Measurements from ENCODE around the gene ENDOG. TPM values are rescaled to one million over a fixed set of nuclear protein-coding genes. Genes with fewer than 3 reads are reported as not detected.
A peak's percentile ranks its signal among the peaks of the same experiment; 100 is the strongest.
"Not testable (repeated sequence)": the region's sequence is repeated elsewhere in the genome, so short reads cannot be mapped to it uniquely, and the experiment has no call there.

ENDOG gene
- total and polyA plus RNA-seq, 2 experiments from 2014 or later = 18.9 to 32.6 TPM

DNA sequence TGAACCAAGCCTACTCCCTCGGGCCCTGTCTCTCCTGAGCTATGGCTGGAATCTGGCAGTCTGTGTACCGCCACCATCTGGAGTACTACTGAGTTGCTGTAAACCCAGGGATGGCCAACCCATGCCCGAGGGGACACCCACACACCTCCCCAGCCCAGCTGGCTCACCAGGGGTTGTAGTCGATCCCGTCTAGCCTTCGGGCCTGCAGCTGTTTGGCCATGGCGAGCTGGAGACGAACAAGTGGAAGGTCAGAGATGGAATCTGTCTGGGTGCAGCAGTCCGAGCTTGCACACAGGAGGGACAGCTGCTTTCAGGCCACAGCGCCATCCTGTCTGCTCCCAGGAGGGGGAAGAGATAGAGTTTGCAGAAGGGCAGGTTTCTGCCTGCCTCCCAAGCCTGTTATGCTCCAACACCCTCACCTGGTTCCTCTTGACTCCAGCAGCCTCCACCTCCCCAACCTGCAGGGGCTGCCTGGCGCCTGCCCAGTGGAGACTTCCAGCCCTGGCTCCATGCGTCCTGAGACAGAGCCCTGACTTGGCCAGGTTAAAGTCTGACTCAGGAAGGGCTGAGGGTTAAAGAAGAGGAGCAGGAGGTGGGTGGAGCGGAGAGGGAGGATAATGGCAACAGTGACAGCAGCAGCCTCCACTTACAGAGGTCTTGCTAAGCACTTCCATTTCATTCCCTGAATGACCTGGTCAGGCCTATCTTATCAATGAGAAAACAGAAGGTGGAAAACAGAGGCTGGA, 27.1 kb downstream of the ENDOG start:
- Histone ChIP-seq H3K9me2 (replicated peaks; ENCODE audit: insufficient read depth) (no peaks in the 10 kb centered on the region), H4K20me1 (ENCODE audit: insufficient read depth, poor library complexity, severe bottlenecking) (no peaks in the 10 kb centered on the region), H3K79me2 (no peaks in the 10 kb centered on the region), H3K27ac (peak overlapping the region; percentile 57), H3K4me2 (peak overlapping the region; percentile 3), H3K9me3 (ENCODE audit: low read depth) (no peaks in the 10 kb centered on the region), H3K36me3 (replicated peaks; ENCODE audit: insufficient read depth, low read depth) (no peaks in the 10 kb centered on the region), H3K4me1 (ENCODE audit: insufficient read depth) (no peaks in the 10 kb centered on the region), H3K27me3 (no peaks in the 10 kb centered on the region), H3K4me3 (no peak overlapping the region), H2AFZ (no peak overlapping the region)
- 59% methylated on average over 13 of the region's 13 CpGs for WGBS (ENCODE audit: low lambda C conversion rate, missing lambda C conversion rate)
- peak; percentile 44 for DNase-seq (ENCODE audit: low spot score)
- TF ChIP-seq, protein P1, sequence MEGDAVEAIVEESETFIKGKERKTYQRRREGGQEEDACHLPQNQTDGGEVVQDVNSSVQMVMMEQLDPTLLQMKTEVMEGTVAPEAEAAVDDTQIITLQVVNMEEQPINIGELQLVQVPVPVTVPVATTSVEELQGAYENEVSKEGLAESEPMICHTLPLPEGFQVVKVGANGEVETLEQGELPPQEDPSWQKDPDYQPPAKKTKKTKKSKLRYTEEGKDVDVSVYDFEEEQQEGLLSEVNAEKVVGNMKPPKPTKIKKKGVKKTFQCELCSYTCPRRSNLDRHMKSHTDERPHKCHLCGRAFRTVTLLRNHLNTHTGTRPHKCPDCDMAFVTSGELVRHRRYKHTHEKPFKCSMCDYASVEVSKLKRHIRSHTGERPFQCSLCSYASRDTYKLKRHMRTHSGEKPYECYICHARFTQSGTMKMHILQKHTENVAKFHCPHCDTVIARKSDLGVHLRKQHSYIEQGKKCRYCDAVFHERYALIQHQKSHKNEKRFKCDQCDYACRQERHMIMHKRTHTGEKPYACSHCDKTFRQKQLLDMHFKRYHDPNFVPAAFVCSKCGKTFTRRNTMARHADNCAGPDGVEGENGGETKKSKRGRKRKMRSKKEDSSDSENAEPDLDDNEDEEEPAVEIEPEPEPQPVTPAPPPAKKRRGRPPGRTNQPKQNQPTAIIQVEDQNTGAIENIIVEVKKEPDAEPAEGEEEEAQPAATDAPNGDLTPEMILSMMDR (IDR thresholded peaks at IDR 0.05; ENCODE audit: poor library complexity) = no peak
- TF ChIP-seq EZH2phosphoT487 (IDR thresholded peaks at IDR 0.05; ENCODE audit: low read depth, severe bottlenecking, unreplicated experiment) (no peak), EZH2 (IDR thresholded peaks at IDR 0.05; ENCODE audit: borderline replicate concordance) (no peak)

DNA sequence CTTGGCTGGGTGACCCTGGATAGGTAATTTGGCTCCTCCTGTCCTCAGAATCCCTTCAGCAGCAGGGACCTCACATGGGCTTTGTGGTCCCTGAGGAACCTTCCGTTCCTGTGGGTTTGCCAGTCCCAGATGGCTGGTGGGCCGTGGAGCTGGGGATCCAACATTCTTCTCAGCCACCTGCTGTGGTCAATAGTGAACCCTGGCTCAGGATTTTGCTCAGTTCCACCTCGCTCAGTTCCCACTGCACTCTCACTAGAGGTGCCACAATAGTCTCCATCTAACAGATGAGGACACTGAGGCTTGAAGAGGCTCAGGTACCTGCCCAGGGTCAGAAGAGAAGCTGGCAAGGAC, 28.4 kb downstream of the ENDOG start:
- H3K27ac ChIP-seq = peak overlapping the region; percentile 47
- H3K4me1 ChIP-seq (ENCODE audit: insufficient read depth) = no peaks in the 10 kb centered on the region
- H2AFZ ChIP-seq = no peak overlapping the region
- DNase-seq (ENCODE audit: low spot score) = no peak
- no peak overlapping the region for H3K4me2 ChIP-seq
- no peaks in the 10 kb centered on the region for H3K27me3 ChIP-seq
- H3K36me3 ChIP-seq (replicated peaks; ENCODE audit: insufficient read depth, low read depth) = no peaks in the 10 kb centered on the region
- TF ChIP-seq, protein P1 (IDR thresholded peaks at IDR 0.05; ENCODE audit: poor library complexity) = no peak
- TF ChIP-seq EZH2phosphoT487 (IDR thresholded peaks at IDR 0.05; ENCODE audit: low read depth, severe bottlenecking, unreplicated experiment) (no peak), EZH2 (IDR thresholded peaks at IDR 0.05; ENCODE audit: borderline replicate concordance) (no peak)
- no peak overlapping the region for H3K4me3 ChIP-seq
- H3K9me2 ChIP-seq (replicated peaks; ENCODE audit: insufficient read depth) = no peaks in the 10 kb centered on the region
- WGBS (ENCODE audit: low lambda C conversion rate, missing lambda C conversion rate) = 94% methylated on average over 3 of the region's 3 CpGs
- H3K9me3 ChIP-seq (ENCODE audit: low read depth) = no peaks in the 10 kb centered on the region
- no peaks in the 10 kb centered on the region for H3K79me2 ChIP-seq
- H4K20me1 ChIP-seq (ENCODE audit: insufficient read depth, poor library complexity, severe bottlenecking) = no peaks in the 10 kb centered on the region

DNA sequence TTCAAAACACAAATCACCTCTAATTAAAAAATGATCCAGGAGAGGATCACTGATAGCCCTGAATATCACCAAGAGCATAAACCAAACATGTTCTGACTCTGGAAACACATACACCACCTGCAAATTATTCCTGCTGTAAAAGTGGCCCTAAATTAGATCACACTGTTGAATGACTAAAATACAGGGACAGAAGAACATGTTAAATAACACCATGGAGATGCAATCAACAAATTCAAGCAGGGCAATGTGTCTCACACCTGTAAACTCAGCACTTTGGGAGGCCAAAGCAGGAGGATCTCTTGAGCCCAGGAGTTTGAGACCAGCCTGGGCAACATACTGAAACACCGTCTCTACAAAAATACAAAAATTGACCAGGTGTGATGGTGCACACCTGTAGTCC, 29.5 kb downstream of the ENDOG start:
- Histone ChIP-seq H3K27me3 (no peaks in the 10 kb centered on the region), H3K4me3 (no peak overlapping the region), H3K9me2 (replicated peaks; ENCODE audit: insufficient read depth) (no peaks in the 10 kb centered on the region), H4K20me1 (ENCODE audit: insufficient read depth, poor library complexity, severe bottlenecking) (no peaks in the 10 kb centered on the region), H3K4me1 (ENCODE audit: insufficient read depth) (no peaks in the 10 kb centered on the region), H3K79me2 (no peaks in the 10 kb centered on the region), H3K27ac (no peak overlapping the region), H3K36me3 (replicated peaks; ENCODE audit: insufficient read depth, low read depth) (no peaks in the 10 kb centered on the region), H3K9me3 (ENCODE audit: low read depth) (no peaks in the 10 kb centered on the region), H2AFZ (no peak overlapping the region), H3K4me2 (no peak overlapping the region)
- DNase-seq (ENCODE audit: low spot score) = no peak
- TF ChIP-seq, protein P1 (IDR thresholded peaks at IDR 0.05; ENCODE audit: poor library complexity) = no peak
- TF ChIP-seq EZH2 (IDR thresholded peaks at IDR 0.05; ENCODE audit: borderline replicate concordance) = no peak
- TF ChIP-seq EZH2phosphoT487 (IDR thresholded peaks at IDR 0.05; ENCODE audit: low read depth, severe bottlenecking, unreplicated experiment) = no peak
- 100% methylated on average over 1 of the region's 1 CpG for WGBS (ENCODE audit: low lambda C conversion rate, missing lambda C conversion rate)

DNA sequence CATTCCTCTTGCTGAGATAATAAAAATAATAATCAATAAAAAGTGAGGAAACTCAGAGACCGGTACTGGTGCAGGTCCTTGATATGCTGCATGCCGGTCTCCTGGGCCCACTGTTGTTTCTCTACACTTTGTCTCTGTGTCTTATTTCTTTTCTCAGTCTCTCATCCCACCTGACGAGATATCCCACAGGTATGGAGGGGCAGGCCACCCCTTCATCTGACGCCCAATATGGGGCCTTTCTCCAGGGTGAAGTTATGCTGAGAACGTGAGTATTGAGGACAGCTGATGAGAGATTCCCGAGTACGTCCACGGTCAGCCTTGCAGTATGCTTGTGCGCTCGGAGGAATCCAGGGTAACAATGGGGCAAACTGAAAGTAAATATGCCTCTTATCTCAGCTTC, 32.7 kb downstream of the ENDOG start:
- WGBS (ENCODE audit: low lambda C conversion rate, missing lambda C conversion rate) = 90% methylated on average over 10 of the region's 10 CpGs
- not testable (repeated sequence) for H4K20me1 ChIP-seq (ENCODE audit: insufficient read depth, poor library complexity, severe bottlenecking); H3K4me1 ChIP-seq (ENCODE audit: insufficient read depth); H3K27me3 ChIP-seq; H3K27ac ChIP-seq; H3K9me2 ChIP-seq (replicated peaks; ENCODE audit: insufficient read depth); H3K4me3 ChIP-seq; H2AFZ ChIP-seq; DNase-seq (ENCODE audit: low spot score); H3K36me3 ChIP-seq (replicated peaks; ENCODE audit: insufficient read depth, low read depth); H3K4me2 ChIP-seq; H3K79me2 ChIP-seq; H3K9me3 ChIP-seq (ENCODE audit: low read depth)
